AG08396 (cell line): ENCODE measurements around the gene ZGPAT.

Experiments used
- DNase-seq: peaks from one replicate; pipeline ENCODE4 v3.0.0; 2012; ENCODE audit warnings: low spot score, mixed read lengths

Gene ZGPAT

GRCh38 chr20:63782521-63782971 lies 74.7 kb downstream of the ZGPAT start:
- no peak for DNase-seq

- DNase-seq = no peak
These were observed 76.1 kb downstream of the ZGPAT start for GRCh38 chr20:63783970-63784369.

- DNase-seq = no peak
These were observed 77.9 kb downstream of the ZGPAT start for GRCh38 chr20:63785691-63786131.
